Adipocyte (in vitro differentiated cells): Measurements from ENCODE around the gene ARL3.
"Not testable (repeated sequence)": the region's sequence is repeated elsewhere in the genome, so short reads cannot be mapped to it uniquely, and the experiment has no call there.

Source experiments
- DNase-seq: peaks from one replicate; pipeline ENCODE4 v3.0.0-alpha.2; 2015; ENCODE audit warnings: low read depth
- H3K27me3 ChIP-seq: replicated peaks from 2 replicates; pipeline ENCODE4 v1.7.0; 2013; ENCODE audit warnings: mild to moderate bottlenecking, low read length, moderate library complexity; ENCODE audit not compliant: control insufficient read depth, insufficient read depth
- H3K36me3 ChIP-seq: 2 replicates; pipeline ENCODE4 v1.7.0; 2013; ENCODE audit warnings: low read length, mild to moderate bottlenecking, moderate library complexity; ENCODE audit not compliant: control insufficient read depth, insufficient read depth, severe bottlenecking
- H3K4me1 ChIP-seq: 2 replicates; pipeline ENCODE4 v1.7.0; 2013; ENCODE audit warnings: mild to moderate bottlenecking, low read length, moderate library complexity; ENCODE audit not compliant: control insufficient read depth, insufficient read depth
- H3K4me3 ChIP-seq: 2 replicates; pipeline ENCODE4 v1.7.0; 2013; ENCODE audit warnings: mild to moderate bottlenecking, low read length, moderate library complexity
- H3K9ac ChIP-seq: 2 replicates; pipeline ENCODE4 v1.7.0; 2013; ENCODE audit warnings: mild to moderate bottlenecking, low read length, moderate library complexity
- H3K9me3 ChIP-seq: 2 replicates; pipeline ENCODE4 v1.7.0; 2013; ENCODE audit warnings: mild to moderate bottlenecking, low read length, moderate library complexity; ENCODE audit not compliant: control insufficient read depth

The ARL3 gene

DNA sequence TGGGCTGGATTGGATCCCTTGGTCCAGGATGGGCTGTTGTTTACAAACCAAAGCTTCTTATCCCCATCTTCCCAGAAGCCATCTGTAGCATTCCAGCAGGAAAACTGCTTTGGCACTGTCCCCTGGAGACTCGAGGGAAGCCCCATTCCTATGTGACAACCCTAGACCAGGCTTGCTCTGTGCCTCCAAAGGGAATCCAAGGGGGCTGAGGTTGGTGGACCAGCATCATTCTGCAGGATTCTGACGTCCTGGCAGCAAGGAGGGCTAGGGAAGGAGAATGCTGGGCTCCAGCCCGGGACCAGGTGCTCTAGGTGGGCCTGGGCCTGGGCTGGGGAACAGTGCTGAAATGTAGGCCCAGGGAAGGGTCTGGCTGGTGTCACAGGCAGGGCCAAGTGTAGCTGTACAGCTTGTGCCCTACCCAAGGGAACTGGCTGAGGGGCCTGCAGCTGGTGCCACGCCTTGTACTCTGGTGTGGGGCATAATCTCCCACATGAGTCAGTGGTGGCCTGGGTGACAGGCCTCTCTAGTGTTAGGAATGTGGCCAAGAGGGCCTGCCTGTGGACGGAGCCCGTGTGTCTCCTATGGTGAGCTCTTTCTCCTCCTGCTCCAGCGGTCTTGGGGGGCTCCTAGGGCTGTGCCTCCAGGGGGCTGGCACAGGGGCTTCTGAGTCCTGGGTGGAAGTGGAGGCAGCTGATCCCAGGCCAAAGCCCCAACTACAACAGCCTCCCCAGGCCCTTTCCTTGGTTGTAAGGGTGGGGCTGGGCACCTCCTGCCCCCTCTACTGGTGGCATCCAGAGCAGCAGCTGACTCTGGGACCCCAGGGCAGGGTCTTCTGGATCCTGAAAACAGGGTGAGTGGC lies 44.8 kb downstream of the ARL3 start:
- H3K9ac ChIP-seq: peak overlapping the region; percentile 37
- peak; percentile 74 for DNase-seq
- no peaks in the 10 kb centered on the region for H3K27me3 ChIP-seq
- no peaks in the 10 kb centered on the region for H3K36me3 ChIP-seq
- H3K4me1 ChIP-seq: peaks cover 27% of the 10 kb centered on the region
- no peaks in the 10 kb centered on the region for H3K9me3 ChIP-seq
- no peak overlapping the region for H3K4me3 ChIP-seq

GRCh38 chr10:102668326-102669107 lies 45.7 kb downstream of the ARL3 start:
- no peak for DNase-seq
- Histone ChIP-seq H3K9me3 (no peaks in the 10 kb centered on the region), H3K27me3 (no peaks in the 10 kb centered on the region), H3K4me3 (no peak overlapping the region), H3K36me3 (no peaks in the 10 kb centered on the region), H3K9ac (no peak overlapping the region), H3K4me1 (peaks cover 17% of the 10 kb centered on the region)

DNA sequence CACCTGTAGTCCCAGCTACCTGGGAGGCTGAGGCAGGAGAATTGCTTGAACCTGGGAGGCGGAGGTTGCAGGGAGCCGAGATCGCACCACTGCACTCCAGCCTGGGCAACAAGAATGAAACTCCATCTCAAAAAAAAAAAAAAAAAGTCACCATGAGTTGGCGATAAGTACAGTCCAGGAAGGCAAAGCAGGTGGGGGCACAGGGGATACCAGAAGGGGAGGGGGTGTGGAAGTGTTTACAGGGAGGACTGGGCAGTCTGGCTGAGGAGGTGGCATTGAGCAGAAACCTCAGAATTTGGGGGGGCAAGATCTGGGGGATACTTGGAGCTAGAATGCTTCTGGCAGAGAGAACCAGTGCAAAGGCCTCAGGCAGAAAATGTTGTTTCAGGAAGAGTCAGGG lies 46.8 kb downstream of the ARL3 start:
- not testable (repeated sequence) for H3K36me3 ChIP-seq, H3K4me3 ChIP-seq, H3K9ac ChIP-seq, H3K27me3 ChIP-seq, DNase-seq, H3K9me3 ChIP-seq
- H3K4me1 ChIP-seq: peaks cover 15% of the 10 kb centered on the region

DNA sequence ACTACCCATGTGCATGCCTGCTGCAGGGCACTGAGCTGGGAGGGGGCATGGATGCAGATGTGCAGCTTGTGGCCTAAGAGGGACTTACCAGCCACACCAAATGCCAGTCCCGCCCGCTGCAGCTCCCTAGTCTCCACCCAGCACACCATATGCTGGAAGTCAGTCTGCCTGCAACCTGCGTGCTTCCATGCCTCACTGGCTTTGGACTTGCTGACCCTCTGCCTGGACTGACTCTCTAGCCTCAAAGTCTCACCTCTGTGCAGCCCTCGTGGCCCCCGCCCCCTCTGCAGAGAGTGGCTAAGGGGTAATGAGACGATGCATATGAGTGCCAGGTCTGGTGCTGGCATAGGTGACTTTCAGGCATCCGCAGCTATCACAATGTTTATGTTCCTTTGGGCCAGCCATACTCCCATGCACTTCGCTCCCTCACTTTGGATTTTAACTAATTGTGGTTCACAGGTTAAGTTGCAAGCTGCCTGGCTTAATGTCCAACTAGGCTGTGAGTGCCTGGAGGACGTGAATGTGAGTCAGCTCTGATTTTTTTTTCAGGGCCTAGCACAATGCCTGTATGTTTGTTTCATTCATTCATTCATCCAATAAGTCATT lies 48.2 kb downstream of the ARL3 start:
- no peak for DNase-seq
- Histone ChIP-seq H3K36me3 (no peaks in the 10 kb centered on the region), H3K4me1 (peaks cover 19% of the 10 kb centered on the region), H3K9ac (no peak overlapping the region), H3K9me3 (no peaks in the 10 kb centered on the region), H3K27me3 (no peaks in the 10 kb centered on the region), H3K4me3 (no peak overlapping the region)

GRCh38 chr10:102661658-102662028 lies 52.6 kb downstream of the ARL3 start:
- Histone ChIP-seq H3K36me3 (peaks cover 28% of the 10 kb centered on the region), H3K27me3 (no peaks in the 10 kb centered on the region), H3K9ac (no peak overlapping the region), H3K4me3 (no peak overlapping the region), H3K9me3 (no peaks in the 10 kb centered on the region), H3K4me1 (peaks cover 12% of the 10 kb centered on the region)
- DNase-seq: no peak

GRCh38 chr10:102660888-102661657 lies 53.1 kb downstream of the ARL3 start:
- Histone ChIP-seq H3K4me3 (no peak overlapping the region), H3K9ac (peak overlapping the region; percentile 46), H3K4me1 (peaks cover 12% of the 10 kb centered on the region), H3K36me3 (peaks cover 34% of the 10 kb centered on the region), H3K9me3 (no peaks in the 10 kb centered on the region), H3K27me3 (no peaks in the 10 kb centered on the region)
- peak; percentile 51 for DNase-seq

DNA sequence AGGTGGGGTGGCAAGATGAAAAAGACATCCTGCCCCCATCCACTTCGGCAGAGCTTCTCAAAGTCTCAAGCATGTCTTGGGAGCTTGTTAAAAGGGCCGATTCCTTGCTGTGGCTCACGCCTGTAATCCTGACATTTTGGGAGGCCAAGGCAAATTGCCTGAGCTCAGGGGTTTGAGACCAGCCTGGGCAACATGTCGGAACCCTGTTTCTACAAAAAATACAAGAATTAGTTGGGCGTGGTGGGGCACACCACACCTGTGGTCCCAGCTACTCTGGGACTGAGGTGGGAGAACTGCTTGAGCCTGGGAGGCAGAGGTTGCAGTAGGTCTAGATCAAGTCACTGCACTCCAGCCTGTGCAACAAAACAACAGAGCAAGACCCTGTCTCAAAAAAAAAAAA lies 55.4 kb downstream of the ARL3 start:
- no peak overlapping the region for H3K4me3 ChIP-seq
- peaks cover 54% of the 10 kb centered on the region for H3K36me3 ChIP-seq
- DNase-seq: no peak
- peaks cover 12% of the 10 kb centered on the region for H3K4me1 ChIP-seq
- H3K9ac ChIP-seq: peak overlapping the region; percentile 21
- no peaks in the 10 kb centered on the region for H3K9me3 ChIP-seq
- H3K27me3 ChIP-seq: no peaks in the 10 kb centered on the region

- H3K27me3 ChIP-seq: no peaks in the 10 kb centered on the region
- peaks cover 60% of the 10 kb centered on the region for H3K36me3 ChIP-seq
- no peak overlapping the region for H3K4me3 ChIP-seq
- no peaks in the 10 kb centered on the region for H3K9me3 ChIP-seq
- H3K4me1 ChIP-seq: peaks cover 12% of the 10 kb centered on the region
- H3K9ac ChIP-seq: peak overlapping the region; percentile 21
- no peak for DNase-seq
Measured at GRCh38 chr10:102657984-102658724, 56.0 kb downstream of the ARL3 start.

GRCh38 chr10:102657451-102657850 lies 56.7 kb downstream of the ARL3 start:
- Histone ChIP-seq H3K9me3 (no peaks in the 10 kb centered on the region), H3K4me3 (no peak overlapping the region), H3K36me3 (peaks cover 65% of the 10 kb centered on the region), H3K4me1 (peaks cover 14% of the 10 kb centered on the region), H3K9ac (no peak overlapping the region), H3K27me3 (no peaks in the 10 kb centered on the region)
- DNase-seq: no peak

DNA sequence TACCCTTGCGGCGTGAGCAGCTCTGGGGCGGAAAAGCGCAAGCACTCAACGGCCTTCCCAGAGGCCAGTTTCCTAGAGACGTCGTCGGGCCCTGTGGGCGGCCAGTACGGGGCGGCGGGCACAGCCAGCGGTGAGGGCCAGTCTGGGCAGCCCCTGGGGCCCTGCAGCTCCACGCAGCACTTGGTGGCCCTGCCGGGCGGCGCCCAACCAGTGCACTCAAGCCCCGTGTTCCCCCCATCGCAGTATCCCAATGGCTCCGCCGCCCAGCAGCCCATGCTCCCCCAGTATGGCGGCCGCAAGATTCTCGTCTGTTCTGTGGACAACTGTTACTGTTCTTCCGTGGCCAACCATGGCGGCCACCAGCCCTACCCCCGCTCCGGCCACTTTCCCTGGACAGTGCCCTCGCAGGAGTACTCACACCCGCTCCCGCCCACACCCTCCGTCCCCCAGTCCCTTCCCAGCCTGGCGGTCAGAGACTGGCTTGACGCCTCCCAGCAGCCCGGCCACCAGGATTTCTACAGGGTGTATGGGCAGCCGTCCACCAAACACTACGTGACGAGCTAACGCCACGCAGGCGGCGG lies 57.3 kb downstream of the ARL3 start:
- Histone ChIP-seq H3K9me3 (no peaks in the 10 kb centered on the region), H3K4me1 (peaks cover 19% of the 10 kb centered on the region), H3K4me3 (no peak overlapping the region), H3K27me3 (no peaks in the 10 kb centered on the region), H3K36me3 (peaks cover 65% of the 10 kb centered on the region), H3K9ac (no peak overlapping the region)
- no peak for DNase-seq
